Measurements from ENCODE around the gene PHEX. TPM values are rescaled to one million over a fixed set of nuclear protein-coding genes. Genes with fewer than 3 reads are reported as not detected.

PHEX gene
- total RNA-seq, 1 donor from 2014 or later, result 1.1 TPM

GRCh38 chrX:22177950-22178515 lies 145.9 kb downstream of the PHEX start:
- TF ChIP-seq CTCF (IDR thresholded peaks at IDR 0.05), result no peak
- no peaks in the 10 kb centered on the region for H3K27me3 Mint-ChIP-seq (ENCODE audit: low read depth)
- DNase-seq (ENCODE audit: low spot score), result no peak
- H3K4me1 Mint-ChIP-seq (ENCODE audit: low read depth), result no peaks in the 10 kb centered on the region
- no peak overlapping the region for H3K4me3 Mint-ChIP-seq (ENCODE audit: unreplicated experiment)
- peaks cover 18% of the 10 kb centered on the region for H3K9me3 Mint-ChIP-seq (ENCODE audit: low read depth)
- peaks cover 4% of the 10 kb centered on the region for H3K36me3 Mint-ChIP-seq (ENCODE audit: low read depth)
- no peak overlapping the region for H3K27ac Mint-ChIP-seq (ENCODE audit: unreplicated experiment)

- Mint-ChIP-seq H3K4me1 (ENCODE audit: low read depth) (peaks cover 8% of the 10 kb centered on the region), H3K36me3 (ENCODE audit: low read depth) (peaks cover 4% of the 10 kb centered on the region), H3K4me3 (ENCODE audit: unreplicated experiment) (no peak overlapping the region), H3K27me3 (ENCODE audit: low read depth) (no peaks in the 10 kb centered on the region), H3K27ac (ENCODE audit: unreplicated experiment) (no peak overlapping the region), H3K9me3 (ENCODE audit: low read depth) (peaks cover 22% of the 10 kb centered on the region)
- no peak for TF ChIP-seq CTCF (IDR thresholded peaks at IDR 0.05)
- DNase-seq (ENCODE audit: low spot score), result no peak
These were observed 152.0 kb downstream of the PHEX start for GRCh38 chrX:22184096-22184495.

DNA sequence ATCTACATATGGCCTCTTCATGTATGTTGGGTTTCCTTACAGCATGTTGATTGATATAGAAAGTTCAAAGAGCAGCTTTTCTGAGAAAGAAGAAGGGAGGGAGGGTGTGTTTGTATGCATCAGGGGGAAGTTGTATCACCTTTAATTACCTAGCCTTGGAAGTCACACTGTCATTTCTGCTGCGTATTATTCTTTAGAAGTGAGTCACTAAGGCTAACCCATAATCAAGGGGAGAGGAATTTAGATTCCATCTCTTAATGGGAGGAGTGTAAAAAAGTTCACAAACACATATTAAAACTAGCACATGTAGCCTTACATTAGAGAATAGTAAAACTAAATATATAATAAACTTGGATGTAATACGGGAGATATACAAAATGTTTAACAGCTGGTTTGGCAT lies 154.0 kb downstream of the PHEX start:
- Mint-ChIP-seq H3K4me1 (ENCODE audit: low read depth) (peaks cover 8% of the 10 kb centered on the region), H3K4me3 (ENCODE audit: unreplicated experiment) (no peak overlapping the region), H3K27ac (ENCODE audit: unreplicated experiment) (no peak overlapping the region)

DNA sequence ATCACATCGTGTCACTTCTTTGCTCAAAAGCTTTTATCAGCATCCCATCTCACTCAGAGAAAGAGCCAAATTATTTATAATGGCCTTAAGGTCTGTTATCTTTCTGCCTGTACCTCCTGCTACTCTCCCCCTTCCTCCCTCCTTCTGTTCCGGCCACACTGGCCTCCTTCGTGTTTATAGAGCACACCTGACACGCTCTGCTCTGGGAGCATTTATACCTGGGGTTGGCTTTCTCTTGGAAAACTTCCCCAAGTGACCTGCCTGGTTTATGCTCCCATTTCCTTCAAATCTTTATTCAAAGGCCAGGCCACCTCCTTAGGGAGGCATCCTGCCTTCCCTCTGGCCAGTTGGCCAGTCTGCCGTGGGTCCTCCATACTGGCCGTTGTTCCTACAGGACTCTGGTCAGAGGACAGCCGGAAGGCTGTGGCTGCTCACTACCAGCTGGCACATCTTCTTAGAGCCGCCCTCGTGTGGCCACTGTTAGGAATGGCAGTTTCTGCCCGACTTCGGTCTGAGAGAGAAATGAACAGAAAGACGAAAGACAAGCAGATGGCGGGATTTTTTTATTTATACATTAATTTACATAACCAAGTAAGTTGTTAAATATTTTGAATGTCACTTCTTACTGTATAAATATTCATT lies 160.4 kb downstream of the PHEX start:
- peak; percentile 91 for TF ChIP-seq CTCF (IDR thresholded peaks at IDR 0.05)
- Mint-ChIP-seq H3K4me3 (ENCODE audit: unreplicated experiment) (peak overlapping the region; percentile 44), H3K27me3 (ENCODE audit: low read depth) (no peaks in the 10 kb centered on the region), H3K4me1 (ENCODE audit: low read depth) (peaks cover 10% of the 10 kb centered on the region), H3K27ac (ENCODE audit: unreplicated experiment) (peak overlapping the region; percentile 65), H3K9me3 (ENCODE audit: low read depth) (peaks cover 10% of the 10 kb centered on the region), H3K36me3 (ENCODE audit: low read depth) (peaks cover 2% of the 10 kb centered on the region)
- no peak for DNase-seq (ENCODE audit: low spot score)

More for the DNA sequence above, 154.0 kb downstream of the PHEX start:
- Mint-ChIP-seq H3K27me3 (ENCODE audit: low read depth) (no peaks in the 10 kb centered on the region), H3K9me3 (ENCODE audit: low read depth) (peaks cover 10% of the 10 kb centered on the region), H3K36me3 (ENCODE audit: low read depth) (no peaks in the 10 kb centered on the region)
- no peak for TF ChIP-seq CTCF (IDR thresholded peaks at IDR 0.05)
- no peak for DNase-seq (ENCODE audit: low spot score)

DNA sequence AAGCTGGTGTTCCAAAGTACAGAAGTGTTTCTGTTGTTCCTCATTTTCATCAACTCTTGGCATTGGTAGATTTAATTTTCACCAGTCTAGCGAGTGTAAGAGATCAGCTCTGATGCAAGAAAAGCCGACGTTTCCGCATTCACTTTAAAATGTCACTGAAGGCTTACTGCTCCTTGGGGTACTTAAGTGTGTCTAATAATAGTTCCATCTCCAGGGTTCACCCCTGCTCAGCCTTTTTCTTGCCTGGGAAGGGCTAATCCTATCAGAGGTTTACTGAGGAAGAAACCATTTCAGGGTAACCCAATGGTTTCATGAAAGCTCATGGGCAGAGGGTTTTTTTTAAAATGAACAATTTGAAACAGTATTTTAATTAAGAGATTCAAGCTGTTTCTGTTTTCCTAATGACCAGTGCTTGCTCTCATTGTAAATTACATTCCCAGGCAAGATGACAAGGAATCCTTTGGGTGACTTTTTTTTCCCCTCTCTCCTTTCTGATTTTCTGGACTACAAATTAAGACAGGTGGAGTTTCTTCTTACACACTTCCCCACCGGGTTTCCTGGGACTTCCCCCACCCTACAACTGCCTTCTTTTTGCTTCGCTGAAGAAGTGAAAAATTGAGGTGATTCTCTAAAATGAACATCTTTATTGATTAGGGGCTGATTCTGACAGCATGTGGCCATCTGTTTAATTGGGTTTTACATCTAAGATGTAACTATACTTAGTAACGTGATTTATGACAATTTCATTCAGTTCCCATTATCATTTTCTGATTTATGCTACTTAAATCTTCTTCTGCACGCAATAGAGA lies 161.9 kb downstream of the PHEX start:
- H3K27ac Mint-ChIP-seq (ENCODE audit: unreplicated experiment), result no peak overlapping the region
- peaks cover 2% of the 10 kb centered on the region for H3K36me3 Mint-ChIP-seq (ENCODE audit: low read depth)
- no peak for TF ChIP-seq CTCF (IDR thresholded peaks at IDR 0.05)
- no peak overlapping the region for H3K4me3 Mint-ChIP-seq (ENCODE audit: unreplicated experiment)
- H3K27me3 Mint-ChIP-seq (ENCODE audit: low read depth), result no peaks in the 10 kb centered on the region
- peaks cover 8% of the 10 kb centered on the region for H3K9me3 Mint-ChIP-seq (ENCODE audit: low read depth)
- H3K4me1 Mint-ChIP-seq (ENCODE audit: low read depth), result peaks cover 10% of the 10 kb centered on the region
- no peak for DNase-seq (ENCODE audit: low spot score)

Measured in chondrocyte (in vitro differentiated cells).